Keratinocyte (primary cell): ENCODE measurements around the gene KRTAP10-7. TPM values are rescaled to one million over a fixed set of nuclear protein-coding genes. Genes with fewer than 3 reads are reported as not detected.
A peak's percentile ranks its signal among the peaks of the same experiment; 100 is the strongest.

ENCODE experiments used
- DNase-seq: peaks from one replicate; pipeline ENCODE4 v3.0.0-alpha.2; 2011; ENCODE audit warnings: low read depth, missing footprints, low spot score
- FAIRE-seq: peaks from 2 replicates; lab custom pipeline; 2011; peaks lifted over from hg19 to GRCh38; lab: Jason Lieb, UNC
- H2AFZ ChIP-seq: 2 replicates; pipeline ENCODE4 v1.6.0; 2012; ENCODE audit warnings: low read length, control low read depth, inconsistent platforms; ENCODE audit not compliant: control insufficient read depth
- H3K27ac ChIP-seq: 2 replicates; pipeline ENCODE4 v1.5.1; 2011; ENCODE audit warnings: low read length; ENCODE audit not compliant: control insufficient read depth, insufficient read depth
- H3K27me3 ChIP-seq: 3 replicates; pipeline ENCODE4 v1.6.0; 2011; ENCODE audit warnings: low read length; ENCODE audit not compliant: control insufficient read depth, insufficient read depth; ENCODE audit errors: extremely low read depth
- H3K36me3 ChIP-seq, 2 experiments: 2 replicates in 1 of 2; 3 replicates in 1 of 2; pipeline ENCODE4 v1.5.1; 2011; ENCODE audit warnings: low read length in 2 of 2, mild to moderate bottlenecking in 1 of 2; ENCODE audit not compliant: control insufficient read depth in 2 of 2, insufficient read depth in 2 of 2; ENCODE audit errors: extremely low read depth in 1 of 2
- H3K4me1 ChIP-seq: 3 replicates; pipeline ENCODE4 v1.5.1; 2011; ENCODE audit warnings: low read length; ENCODE audit not compliant: control insufficient read depth, insufficient read depth; ENCODE audit errors: extremely low read depth
- H3K4me2 ChIP-seq: 3 replicates; pipeline ENCODE4 v1.6.0; 2011; ENCODE audit warnings: low read depth, low read length; ENCODE audit not compliant: control insufficient read depth, insufficient read depth; ENCODE audit errors: extremely low read depth
- H3K4me3 ChIP-seq, 3 experiments: fragments of 200-600 bp in 1 of 3; sonication (generic) in 1 of 3; 2 replicates in 2 of 3; 3 replicates in 1 of 3; pipeline ENCODE4 v1.5.1; 2011 to 2016; ENCODE audit warnings: low read length in 3 of 3, mild to moderate bottlenecking in 3 of 3, control low read depth in 2 of 3, inconsistent platforms in 1 of 3, low read depth in 1 of 3, mixed read lengths in 1 of 3, mixed run types in 1 of 3, moderate library complexity in 1 of 3; ENCODE audit not compliant: control insufficient read depth in 2 of 3, insufficient read depth in 2 of 3; ENCODE audit errors: extremely low read depth in 1 of 3
- H3K79me2 ChIP-seq: 2 replicates; pipeline ENCODE4 v1.6.0; 2012; ENCODE audit warnings: low read length; ENCODE audit not compliant: control insufficient read depth, insufficient read depth
- H3K9ac ChIP-seq: 3 replicates; pipeline ENCODE4 v1.6.0; 2011; ENCODE audit warnings: low read length; ENCODE audit not compliant: control insufficient read depth, insufficient read depth; ENCODE audit errors: extremely low read depth
- H3K9me1 ChIP-seq: 3 replicates; pipeline ENCODE4 v1.6.0; 2011; ENCODE audit warnings: low read length; ENCODE audit not compliant: control insufficient read depth, insufficient read depth; ENCODE audit errors: extremely low read depth
- H3K9me3 ChIP-seq: 2 replicates; pipeline ENCODE4 v1.5.1; 2012; ENCODE audit warnings: low read depth, low read length; ENCODE audit not compliant: control insufficient read depth
- H4K20me1 ChIP-seq: 3 replicates; pipeline ENCODE4 v1.6.0; 2011; ENCODE audit warnings: low read length; ENCODE audit not compliant: control insufficient read depth, insufficient read depth; ENCODE audit errors: extremely low read depth
- CTCF ChIP-seq, 3 experiments: IDR thresholded peaks in 1 of 3; conservative IDR thresholded peaks in 1 of 3; optimal IDR thresholded peaks in 1 of 3; 2 replicates in 2 of 3; 3 replicates in 1 of 3; pipeline versions ENCODE3 to v1.5.1; 2011; ENCODE audit warnings: low read length in 3 of 3, mild to moderate bottlenecking in 3 of 3, moderate library complexity in 2 of 3, control low read depth in 1 of 3, inconsistent platforms in 1 of 3; ENCODE audit not compliant: insufficient read depth in 2 of 3; ENCODE audit errors: extremely low read depth in 1 of 3
- EZH2 ChIP-seq: IDR thresholded peaks from one replicate; pipeline ENCODE4 v1.6.1; 2012; ENCODE audit warnings: inconsistent platforms, mild to moderate bottlenecking, low read length, moderate library complexity
- dilution Hi-C: fragments of 300-500 bp; cut with MboI; formaldehyde crosslinking; loops from one replicate; pipeline ENCODE4 v1.7.0; 2020; ENCODE audit warnings: low sequenced_read_pairs; ENCODE audit not compliant: extremely low pct_ligation_motif_present
- polyA plus RNA-seq, 5 experiments: library from polyadenylated mRNA; depleted of rRNA in 3 of 5; stranded (reverse) in 3 of 5; stranded (forward) in 1 of 5; unstranded in 1 of 5; fragments of >200 nt; gene quantifications; 1 replicate in 1 of 5; 2 replicates in 3 of 5; 3 replicates in 1 of 5; pipeline versions ENCODE4 v1.2.1 to v1.2.3, GENCODE V29; 2011 to 2012; ENCODE audit warnings: missing spikeins in 2 of 5, low read depth in 1 of 5, low replicate concordance in 1 of 5

KRTAP10-7 gene
- polyA plus RNA-seq, 1 donor (not counting 4 experiments of a cell fraction or from before 2014, with no cell fraction given): not detected

- H3K4me3 ChIP-seq: no peak overlapping the region
- peaks cover 19% of the 10 kb centered on the region for H3K27me3 ChIP-seq
- TF ChIP-seq CTCF (optimal IDR thresholded peaks at IDR 0.05 in 1 of 3, IDR thresholded peaks at IDR 0.05 in 1 of 3, conservative IDR thresholded peaks at IDR 0.05 in 1 of 3; ENCODE audit: extremely low read depth in 1 of 3, insufficient read depth in 2 of 3, low read length in 3 of 3): no peak
- no peak for TF ChIP-seq EZH2
- DNase-seq (no peak), FAIRE-seq (no peak)
- H2AFZ ChIP-seq: no peak overlapping the region
- no peaks in the 10 kb centered on the region for H3K9me1 ChIP-seq
- H3K27ac ChIP-seq: no peak overlapping the region
- no peaks in the 10 kb centered on the region for H3K79me2 ChIP-seq
- no peak overlapping the region for H3K9ac ChIP-seq
- no peaks in the 10 kb centered on the region for H4K20me1 ChIP-seq
- peaks cover 7% of the 10 kb centered on the region for H3K9me3 ChIP-seq
- H3K4me1 ChIP-seq: peaks cover 7% of the 10 kb centered on the region
- dilution Hi-C loops: no loop called here
- no peaks in the 10 kb centered on the region for H3K36me3 ChIP-seq
- H3K4me2 ChIP-seq: peak overlapping the region; percentile 56
These were observed 16.2 kb downstream of the KRTAP10-7 start for GRCh38 chr21:44616591-44616926.

GRCh38 chr21:44617071-44617501, 16.7 kb downstream of the KRTAP10-7 start:
- peaks cover 19% of the 10 kb centered on the region for H3K27me3 ChIP-seq
- dilution Hi-C loops: no loop called here
- no peak for TF ChIP-seq EZH2
- TF ChIP-seq CTCF (optimal IDR thresholded peaks at IDR 0.05 in 1 of 3, IDR thresholded peaks at IDR 0.05 in 1 of 3, conservative IDR thresholded peaks at IDR 0.05 in 1 of 3; ENCODE audit: extremely low read depth in 1 of 3, insufficient read depth in 2 of 3, low read length in 3 of 3): no peak

More at GRCh38 chr21:44617071-44617501, 16.7 kb downstream of the KRTAP10-7 start:
- no peaks in the 10 kb centered on the region for H4K20me1 ChIP-seq
- no peaks in the 10 kb centered on the region for H3K9me1 ChIP-seq
- no peak overlapping the region for H3K4me3 ChIP-seq
- H3K9me3 ChIP-seq: peaks cover 2% of the 10 kb centered on the region
- FAIRE-seq (no peak), DNase-seq (no peak)
- no peak overlapping the region for H2AFZ ChIP-seq
- peaks cover 7% of the 10 kb centered on the region for H3K4me1 ChIP-seq
- no peaks in the 10 kb centered on the region for H3K36me3 ChIP-seq
- no peaks in the 10 kb centered on the region for H3K79me2 ChIP-seq
- no peak overlapping the region for H3K27ac ChIP-seq
- H3K9ac ChIP-seq: no peak overlapping the region
- H3K4me2 ChIP-seq: no peak overlapping the region
